HepG2 (cell line): ENCODE measurements around the gene SAXO1. TPM values are rescaled to one million over a fixed set of nuclear protein-coding genes. Genes with fewer than 3 reads are reported as not detected.

ENCODE experiments used
- ATAC-seq: fragments of 200-7000 bp; cut with Tn5 transposase; 3 replicates; pipeline ENCODE4 v1.9.1; 2020; ENCODE audit warnings: mild to moderate bottlenecking, moderate library complexity
- BruUV-seq: library from RNA; stranded (reverse); fragments of 400-500 nt; replicated peaks from 2 replicates; lab custom pipeline; 2021; lab: Mats Ljungman, UMichigan
- CTCF ChIA-PET: fragments of 300-600 bp; formaldehyde crosslinking; extraction: SDS; loops from one replicate; lab custom pipeline; 2021; ENCODE audit warnings: low total read pairs, inconsistent platforms, low intra/inter-chr PET ratio; lab: Yijun Ruan, JAX
- POLR2A ChIA-PET: fragments of 350-600 bp; sonication (Branson Sonifier 250); formaldehyde crosslinking; loops from one replicate; lab custom pipeline; 2020; ENCODE audit warnings: antibody characterized with exemption, inconsistent platforms; lab: Yijun Ruan, JAX
- DNase-seq: peaks from one replicate; pipeline ENCODE4 v3.0.0-alpha.2; 2015; ENCODE audit warnings: low spot score
- FAIRE-seq: peaks from 3 replicates; lab custom pipeline; 2011; peaks lifted over from hg19 to GRCh38; lab: Jason Lieb, UNC
- H2AFZ ChIP-seq: one replicate; pipeline ENCODE4 v1.6.1; 2011; ENCODE audit warnings: low read length, inconsistent platforms
- H3K27ac ChIP-seq: fragments of 300-600 bp; 3 replicates; pipeline ENCODE4 v1.8.0; 2011; ENCODE audit warnings: mixed run types, mild to moderate bottlenecking, mixed read lengths, low read length, inconsistent platforms; ENCODE audit not compliant: insufficient read depth; ENCODE audit errors: extremely low read length
- H3K27me3 ChIP-seq, 2 experiments: fragments of 200-600 bp in 1 of 2; 2 replicates in 1 of 2; 3 replicates in 1 of 2; pipeline versions ENCODE4 v1.6.0 to v1.8.0; 2011; ENCODE audit warnings: low read length in 2 of 2, mild to moderate bottlenecking in 2 of 2, moderate library complexity in 2 of 2, inconsistent platforms in 1 of 2; ENCODE audit not compliant: insufficient read depth in 2 of 2, control insufficient read depth in 1 of 2
- H3K36me3 ChIP-seq, 2 experiments: fragments of 200-600 bp in 1 of 2; replicated peaks in 1 of 2; 2 replicates in 1 of 2; 3 replicates in 1 of 2; pipeline versions ENCODE4 v1.5.1 to v1.8.0; 2011; ENCODE audit warnings: low read length in 2 of 2, inconsistent platforms in 1 of 2; ENCODE audit not compliant: insufficient read depth in 2 of 2, control insufficient read depth in 1 of 2
- H3K4me1 ChIP-seq: 2 replicates; pipeline ENCODE4 v1.5.1; 2012; ENCODE audit warnings: low read length, inconsistent platforms; ENCODE audit not compliant: insufficient read depth
- H3K4me2 ChIP-seq: 2 replicates; pipeline ENCODE4 v1.6.0; 2011; ENCODE audit warnings: low read depth, low read length, inconsistent platforms
- H3K4me3 ChIP-seq, 3 experiments: fragments of 200-600 bp in 1 of 3; sonication (generic), shearing (Covaris generic) in 1 of 3; replicated peaks in 1 of 3; 2 replicates each; pipeline ENCODE4 v1.5.1; 2011 to 2016; ENCODE audit warnings: low read length in 3 of 3, inconsistent platforms in 2 of 3, low read depth in 2 of 3, mild to moderate bottlenecking in 2 of 3, control low read depth in 1 of 3, mixed read lengths in 1 of 3; ENCODE audit not compliant: insufficient read depth in 1 of 3
- H3K79me2 ChIP-seq: one replicate; pipeline ENCODE4 v1.6.1; 2011; ENCODE audit warnings: low read length, inconsistent platforms; ENCODE audit not compliant: insufficient read depth
- H3K9ac ChIP-seq: 2 replicates; pipeline ENCODE4 v1.6.0; 2011; ENCODE audit warnings: mild to moderate bottlenecking, low read depth, low read length, inconsistent platforms; ENCODE audit not compliant: insufficient read depth
- H3K9me3 ChIP-seq: 2 replicates; pipeline ENCODE4 v1.5.1; 2012; ENCODE audit warnings: mild to moderate bottlenecking, low read length
- H4K20me1 ChIP-seq: 2 replicates; pipeline ENCODE4 v1.6.0; 2011; ENCODE audit warnings: inconsistent platforms, mild to moderate bottlenecking, low read length, moderate library complexity; ENCODE audit not compliant: insufficient read depth
- AKNA ChIP-seq: sonication (generic); formaldehyde crosslinking; IDR thresholded peaks from 2 replicates; pipeline ENCODE4 v1.4.0; 2020; ENCODE audit warnings: missing genetic modification reagents, borderline replicate concordance
- ARID3A ChIP-seq: IDR thresholded peaks from 2 replicates; pipeline ENCODE4 v1.6.1; 2012; ENCODE audit warnings: low read depth, low read length, improper control_type of control experiment
- CENPX ChIP-seq: sonication (generic); formaldehyde crosslinking; IDR thresholded peaks from 2 replicates; pipeline ENCODE4 v1.9.0; 2021; ENCODE audit warnings: mild to moderate bottlenecking, missing genetic modification reagents, moderate library complexity
- KDM1A ChIP-seq: IDR thresholded peaks from 2 replicates; pipeline ENCODE4 v1.6.1; 2016; ENCODE audit warnings: missing compliant biosample characterization
- MAF1 ChIP-seq: sonication (generic); formaldehyde crosslinking; IDR thresholded peaks from 2 replicates; pipeline ENCODE4 v1.5.0; 2020; ENCODE audit warnings: missing genetic modification reagents, borderline replicate concordance
- NFE2 ChIP-seq: sonication (generic); formaldehyde crosslinking; IDR thresholded peaks from 2 replicates; pipeline ENCODE4 v1.4.0; 2020; ENCODE audit warnings: missing genetic modification reagents
- RCOR2 ChIP-seq: IDR thresholded peaks from 2 replicates; pipeline ENCODE4 v1.6.1; 2016; ENCODE audit warnings: missing biosample characterization, missing genetic modification reagents
- SALL1 ChIP-seq: sonication (generic); formaldehyde crosslinking; IDR thresholded peaks from 2 replicates; pipeline ENCODE4 v1.8.0; 2022; ENCODE audit warnings: mild to moderate bottlenecking, missing genetic modification reagents
- SOX13 ChIP-seq, 3 experiments: fragments of 450-650 bp in 1 of 3; sonication (generic) in 1 of 3; formaldehyde crosslinking in 1 of 3; IDR thresholded peaks in 2 of 3; conservative IDR thresholded peaks in 1 of 3; 2 replicates each; pipeline versions ENCODE4 v1.5.0 to v1.6.1; 2016 to 2020; ENCODE audit warnings: antibody characterized with exemption in 1 of 3, mild to moderate bottlenecking in 1 of 3, missing compliant biosample characterization in 1 of 3, missing genetic modification reagents in 1 of 3, moderate library complexity in 1 of 3
- ZBTB38 ChIP-seq: sonication (generic); formaldehyde crosslinking; IDR thresholded peaks from 2 replicates; pipeline ENCODE4 v1.5.1; 2020; ENCODE audit warnings: mild to moderate bottlenecking, missing genetic modification reagents
- ZFP37 ChIP-seq: sonication (generic); formaldehyde crosslinking; IDR thresholded peaks from 2 replicates; pipeline ENCODE4 v1.4.0; 2020; ENCODE audit warnings: missing genetic modification reagents, borderline replicate concordance
- ZNF17 ChIP-seq: sonication (generic); formaldehyde crosslinking; IDR thresholded peaks from 2 replicates; pipeline ENCODE4 v1.5.0; 2020; ENCODE audit warnings: mild to moderate bottlenecking, missing genetic modification reagents
- ZNF567 ChIP-seq: sonication (generic); formaldehyde crosslinking; IDR thresholded peaks from 2 replicates; pipeline ENCODE4 v1.8.1; 2023; ENCODE audit warnings: mild to moderate bottlenecking, missing genetic modification reagents, borderline replicate concordance
- ZNF570 ChIP-seq: sonication (generic); formaldehyde crosslinking; IDR thresholded peaks from 2 replicates; pipeline ENCODE4 v1.4.0; 2020; ENCODE audit warnings: mild to moderate bottlenecking, missing genetic modification reagents, borderline replicate concordance
- ZNF607 ChIP-seq: sonication (generic); formaldehyde crosslinking; IDR thresholded peaks from 2 replicates; pipeline ENCODE4 v1.5.1; 2020; ENCODE audit warnings: missing genetic modification reagents, mild to moderate bottlenecking, borderline replicate concordance
- ZSCAN20 ChIP-seq: sonication (generic); formaldehyde crosslinking; IDR thresholded peaks from 2 replicates; pipeline ENCODE4 v1.4.0; 2020; ENCODE audit warnings: missing genetic modification reagents, mild to moderate bottlenecking, borderline replicate concordance
- WGBS: methylation state at CpG from one replicate; pipeline ENCODE4 v1.1.6; 2017; ENCODE audit warnings: low lambda C conversion rate; 5-methylcytosine and 5-hydroxymethylcytosine counted together
- in situ Hi-C: cut with HindIII; loops from 2 replicates; pipeline ENCODE4 v1.10.0; 2017; ENCODE audit warnings: low pct_unique_long_range_greater_than_20kb; ENCODE audit not compliant: extremely low pct_ligation_motif_present
- intact Hi-C: fragments of 100-400 bp; cut with micrococcal nuclease; formaldehyde crosslinking; loops from one replicate; pipeline ENCODE4 v1.10.0; 2022; ENCODE audit not compliant: unreplicated experiment
- polyA plus RNA-seq, 8 experiments: library from polyadenylated mRNA; depleted of rRNA in 3 of 8; stranded (reverse) in 7 of 8; unstranded in 1 of 8; fragments of >200 nt; fragmentation: Illumina TruSeq in 4 of 8; extraction: Trizol in 4 of 8; gene quantifications; 2 replicates each; pipeline versions ENCODE4 v1.2.1 to v1.2.3, GENCODE V29; 2011 to 2016; ENCODE audit warnings: low read depth in 4 of 8, missing spikeins in 1 of 8, mixed read lengths in 1 of 8; ENCODE audit not compliant: insufficient read depth in 1 of 8
- total RNA-seq, 5 experiments: library from RNA; depleted of rRNA; stranded (reverse); fragments of >200 nt; fragmentation: Illumina TruSeq; extraction: Trizol; gene quantifications; 2 replicates each; pipeline ENCODE4 v1.2.3, GENCODE V29; 2016; ENCODE audit warnings: low read depth in 1 of 5
- TF ChIP-seq, protein P1 (sequence below): IDR thresholded peaks from 2 replicates; pipeline ENCODE4 v1.6.1; 2016; ENCODE audit warnings: control low read depth

The SAXO1 gene
- total and polyA plus RNA-seq, 2 of the 13 experiments (the other 11 are each of a cell fraction or from before 2014, with no cell fraction given), result not detected

GRCh38 chr9:19009391-19009965, 23.5 kb downstream of the SAXO1 start (continued):
- no peak for TF ChIP-seq ZNF570
- TF ChIP-seq SOX13 (IDR thresholded peaks at IDR 0.05), result no peak
- no peak for TF ChIP-seq SOX13 (CRISPR knock-in tag; conservative IDR thresholded peaks at IDR 0.05 in 1 of 2, IDR thresholded peaks at IDR 0.05 in 1 of 2)
- TF ChIP-seq, protein P1, sequence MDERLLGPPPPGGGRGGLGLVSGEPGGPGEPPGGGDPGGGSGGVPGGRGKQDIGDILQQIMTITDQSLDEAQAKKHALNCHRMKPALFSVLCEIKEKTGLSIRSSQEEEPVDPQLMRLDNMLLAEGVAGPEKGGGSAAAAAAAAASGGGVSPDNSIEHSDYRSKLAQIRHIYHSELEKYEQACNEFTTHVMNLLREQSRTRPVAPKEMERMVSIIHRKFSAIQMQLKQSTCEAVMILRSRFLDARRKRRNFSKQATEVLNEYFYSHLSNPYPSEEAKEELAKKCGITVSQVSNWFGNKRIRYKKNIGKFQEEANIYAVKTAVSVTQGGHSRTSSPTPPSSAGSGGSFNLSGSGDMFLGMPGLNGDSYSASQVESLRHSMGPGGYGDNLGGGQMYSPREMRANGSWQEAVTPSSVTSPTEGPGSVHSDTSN, result no peak
- TF ChIP-seq ZNF607 (CRISPR knock-in tag), result no peak
- no peak for TF ChIP-seq ZNF17 (CRISPR knock-in tag)
- TF ChIP-seq ZBTB38 (CRISPR knock-in tag), result no peak
- TF ChIP-seq RCOR2, result no peak

DNA sequence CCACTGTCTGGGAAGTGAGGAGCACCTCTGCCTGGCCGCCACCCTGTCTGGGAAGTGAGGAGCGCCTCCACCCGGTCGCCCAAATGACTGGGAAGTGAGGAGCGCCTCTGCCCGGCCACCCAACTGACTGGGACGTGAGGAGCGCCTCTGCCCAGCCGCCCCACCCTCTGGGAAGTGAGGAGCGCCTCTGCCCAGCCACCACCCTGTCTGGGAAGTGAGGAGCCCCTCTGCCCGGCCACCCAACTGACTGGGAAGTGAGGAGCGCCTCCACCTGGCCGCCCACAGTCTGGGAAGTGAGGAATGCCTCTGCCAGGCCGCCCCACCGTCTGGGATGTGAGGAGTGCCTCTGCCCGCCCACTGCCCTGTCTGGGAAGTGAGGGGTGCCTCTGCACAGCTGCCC, 32.9 kb downstream of the SAXO1 start:
- Histone ChIP-seq H3K36me3 (no peaks in the 10 kb centered on the region), H3K9me3 (no peaks in the 10 kb centered on the region; the same call in 1 of the 2 replicates), H3K27ac (no peak overlapping the region), H3K27me3 (peaks cover 0 to 1% of the 10 kb centered on the region in 2 experiments; a peak in 1 of 5 replicates), H3K79me2 (no peaks in the 10 kb centered on the region), H4K20me1 (no peaks in the 10 kb centered on the region), H3K9ac (no peak overlapping the region), H3K4me3 (no peak overlapping the region), H3K4me2 (no peak overlapping the region), H2AFZ (no peak overlapping the region), H3K4me1 (no peaks in the 10 kb centered on the region)
- in situ Hi-C loops, result no loop called here
- BruUV-seq, result no TSS peak
- FAIRE-seq (no peak), DNase-seq (no peak), ATAC-seq (no peak)
- WGBS, result 13% methylated on average over 3 of the region's 16 CpGs
- CTCF ChIA-PET, result no interaction called here
- intact Hi-C loops, result no loop called here
- POLR2A ChIA-PET, result no interaction called here
- TF ChIP-seq KDM1A (CRISPR knock-in tag) (no peak), CENPX (CRISPR knock-in tag) (no peak), NFE2 (CRISPR knock-in tag) (no peak), ZSCAN20 (no peak), ARID3A (no peak), ZFP37 (CRISPR knock-in tag) (no peak), ZNF567 (no peak), SALL1 (CRISPR knock-in tag) (no peak), MAF1 (CRISPR knock-in tag) (no peak), AKNA (CRISPR knock-in tag) (no peak)
